OCI-LY3 (cell line): ENCODE measurements around the gene RAB34.

Source experiments
- CTCF ChIP-seq: fragments of 200-600, 300-600 bp; sonication (generic); IDR thresholded peaks from 2 replicates; pipeline ENCODE4 v1.5.1; 2014; ENCODE audit warnings: antibody characterized with exemption, low read length, low read depth
- EZH2phosphoT487 ChIP-seq: fragments of 200-600 bp; shearing (Covaris generic); IDR thresholded peaks from 2 replicates; pipeline ENCODE4 v1.6.1; 2018; ENCODE audit warnings: antibody characterized with exemption, mixed run types, low read depth

GRCh38 chr17:28693869-28694268, 23.8 kb downstream of the RAB34 start:
- TF ChIP-seq CTCF (no peak), EZH2phosphoT487 (no peak)
